WTC11 (cell line): ENCODE data around the gene MCF2L2. TPM values are rescaled to one million over a fixed set of nuclear protein-coding genes. Genes with fewer than 3 reads are reported as not detected.

ENCODE experiments used
- ATAC-seq: fragments of 200-7000 bp; cut with Tn5 transposase; 2 replicates; pipeline ENCODE4 v1.10.0; 2021; ENCODE audit warnings: mild to moderate bottlenecking, moderate library complexity
- CTCF ChIA-PET: fragments of 300-600 bp; sonication (Branson Sonifier 250); formaldehyde crosslinking; loops from one replicate; lab custom pipeline; 2021; ENCODE audit warnings: antibody characterized with exemption; lab: Charles Lee
- POLR2A ChIA-PET: fragments of 350-600 bp; sonication (Branson Sonifier 250); formaldehyde crosslinking; loops from one replicate; lab custom pipeline; 2021; ENCODE audit warnings: antibody characterized with exemption; lab: Charles Lee
- DNase-seq: peaks from one replicate; pipeline ENCODE4 v3.0.0; 2021; ENCODE audit warnings: low spot score
- H3K27ac Mint-ChIP-seq: 2 replicates; pipeline ENCODE4 v1.8.0; 2021; ENCODE audit warnings: mixed read lengths
- H3K27me3 Mint-ChIP-seq: 2 replicates; pipeline ENCODE4 v1.8.0; 2021; ENCODE audit warnings: low read depth, mild to moderate bottlenecking, moderate library complexity, mixed read lengths
- H3K36me3 Mint-ChIP-seq: 2 replicates; pipeline ENCODE4 v1.8.0; 2021; ENCODE audit warnings: mixed read lengths
- H3K4me1 Mint-ChIP-seq: 2 replicates; pipeline ENCODE4 v1.8.0; 2022; ENCODE audit warnings: mixed read lengths
- H3K4me3 Mint-ChIP-seq: 2 replicates; pipeline ENCODE4 v1.8.0; 2021; ENCODE audit warnings: mild to moderate bottlenecking, moderate library complexity, mixed read lengths
- H3K9me3 Mint-ChIP-seq: 2 replicates; pipeline ENCODE4 v1.8.0; 2021; ENCODE audit warnings: mixed read lengths
- AR ChIP-seq: fragments of 250-450 bp; sonication (Bioruptor Pico); IDR thresholded peaks from 2 replicates; pipeline ENCODE4 v1.9.0; 2021; ENCODE audit warnings: mild to moderate bottlenecking
- ATF3 ChIP-seq: sonication (generic); formaldehyde crosslinking; conservative IDR thresholded peaks from 2 replicates; pipeline ENCODE4 v1.8.1; 2022; ENCODE audit warnings: mild to moderate bottlenecking, missing genetic modification reagents
- ATF6 ChIP-seq: sonication (generic); formaldehyde crosslinking; IDR thresholded peaks from 2 replicates; pipeline ENCODE4 v1.8.1; 2023; ENCODE audit warnings: mild to moderate bottlenecking, missing genetic modification reagents
- CBFB ChIP-seq: sonication (generic); formaldehyde crosslinking; IDR thresholded peaks from 2 replicates; pipeline ENCODE4 v1.8.1; 2022; ENCODE audit warnings: mild to moderate bottlenecking, low read depth, missing genetic modification reagents
- EMX1 ChIP-seq: fragments of 250-450 bp; sonication (Bioruptor Pico); IDR thresholded peaks from 2 replicates; pipeline ENCODE4 v1.8.0; 2021; ENCODE audit warnings: mild to moderate bottlenecking
- ESRRA ChIP-seq: sonication (generic); formaldehyde crosslinking; IDR thresholded peaks from 2 replicates; pipeline ENCODE4 v1.8.1; 2022; ENCODE audit warnings: mild to moderate bottlenecking, missing genetic modification reagents, borderline replicate concordance
- GABPB1 ChIP-seq: sonication (generic); formaldehyde crosslinking; IDR thresholded peaks from 2 replicates; pipeline ENCODE4 v1.8.1; 2023; ENCODE audit warnings: mild to moderate bottlenecking, missing genetic modification reagents
- GRHL2 ChIP-seq: fragments of 250-450 bp; sonication (Bioruptor Pico); IDR thresholded peaks from 2 replicates; pipeline ENCODE4 v1.8.0; 2022; ENCODE audit warnings: mild to moderate bottlenecking, moderate library complexity; ENCODE audit not compliant: insufficient replicate concordance, severe bottlenecking
- HMGA2 ChIP-seq: fragments of 250-450 bp; sonication (Bioruptor Pico); IDR thresholded peaks from 2 replicates; pipeline ENCODE4 v1.4.0; 2021; ENCODE audit warnings: mild to moderate bottlenecking, moderate library complexity
- IRF2 ChIP-seq: sonication (generic); formaldehyde crosslinking; IDR thresholded peaks from 2 replicates; pipeline ENCODE4 v1.8.0; 2022; ENCODE audit warnings: low read depth, missing genetic modification reagents, borderline replicate concordance
- KAT7 ChIP-seq: sonication (generic); formaldehyde crosslinking; IDR thresholded peaks from 2 replicates; pipeline ENCODE4 v1.8.1; 2023; ENCODE audit warnings: missing genetic modification reagents, mild to moderate bottlenecking, borderline replicate concordance
- MLX ChIP-seq: sonication (generic); formaldehyde crosslinking; IDR thresholded peaks from 2 replicates; pipeline ENCODE4 v1.8.1; 2023; ENCODE audit warnings: mild to moderate bottlenecking, missing genetic modification reagents, moderate library complexity
- MXD4 ChIP-seq: fragments of 250-450 bp; sonication (Bioruptor Pico); IDR thresholded peaks from 2 replicates; pipeline ENCODE4 v1.8.0; 2021; ENCODE audit warnings: mild to moderate bottlenecking, moderate library complexity, borderline replicate concordance
- NR3C1 ChIP-seq: sonication (generic); formaldehyde crosslinking; conservative IDR thresholded peaks from 2 replicates; pipeline ENCODE4 v1.8.1; 2023; ENCODE audit warnings: low read depth, mild to moderate bottlenecking, missing genetic modification reagents
- RELA ChIP-seq: sonication (generic); formaldehyde crosslinking; IDR thresholded peaks from 2 replicates; pipeline ENCODE4 v1.8.1; 2022; ENCODE audit warnings: missing genetic modification reagents, mild to moderate bottlenecking, borderline replicate concordance
- TEAD4 ChIP-seq: sonication (generic); formaldehyde crosslinking; IDR thresholded peaks from 2 replicates; pipeline ENCODE4 v1.8.0; 2022; ENCODE audit warnings: mild to moderate bottlenecking, missing genetic modification reagents
- ZBTB43 ChIP-seq: sonication (generic); formaldehyde crosslinking; IDR thresholded peaks from 2 replicates; pipeline ENCODE4 v1.8.1; 2023; ENCODE audit warnings: mild to moderate bottlenecking, missing genetic modification reagents
- ZNF121 ChIP-seq: sonication (generic); formaldehyde crosslinking; IDR thresholded peaks from 2 replicates; pipeline ENCODE4 v1.8.0; 2023; ENCODE audit warnings: missing genetic modification reagents
- ZNF317 ChIP-seq: sonication (generic); formaldehyde crosslinking; IDR thresholded peaks from 2 replicates; pipeline ENCODE4 v1.8.1; 2023; ENCODE audit warnings: low read depth, mild to moderate bottlenecking, moderate library complexity, missing genetic modification reagents, borderline replicate concordance
- ZSCAN18 ChIP-seq: fragments of 250-450 bp; sonication (Bioruptor Pico); IDR thresholded peaks from 2 replicates; pipeline ENCODE4 v2.1.2; 2022; ENCODE audit warnings: mild to moderate bottlenecking, moderate library complexity
- total RNA-seq: library from RNA; stranded (reverse); gene quantifications from 3 replicates; pipeline ENCODE4 v1.2.3, GENCODE V29; 2021

MCF2L2 gene
- total RNA-seq, 1 experiment from 2014 or later: 7.5 TPM

GRCh38 chr3:183149915-183150750, 278.3 kb downstream of the MCF2L2 start:
- ATAC-seq: peak; percentile 18; the same call in 1 of the 2 replicates
- Mint-ChIP-seq H3K27me3 (no peaks in the 10 kb centered on the region), H3K27ac (no peak overlapping the region), H3K4me1 (peaks cover 10% of the 10 kb centered on the region; the same call in 1 of the 2 replicates), H3K4me3 (no peak overlapping the region), H3K9me3 (no peaks in the 10 kb centered on the region), H3K36me3 (no peaks in the 10 kb centered on the region)
- ChIA-PET CTCF (interaction anchor here (1.2 kb wide), 1 partner anchor 232 kb away, joined by 5 read pairs; no protein-coding TSS in a partner anchor), POLR2A (no interaction called here)
- TF ChIP-seq ZNF317 (CRISPR knock-in tag) (no peak), ZBTB43 (CRISPR knock-in tag) (no peak), ESRRA (CRISPR knock-in tag) (no peak)
- DNase-seq: no peak

GRCh38 chr3:183148056-183148455, 280.4 kb downstream of the MCF2L2 start:
- POLR2A ChIA-PET: no interaction called here
- no peaks in the 10 kb centered on the region for H3K9me3 Mint-ChIP-seq
- ATAC-seq: no peak
- CTCF ChIA-PET: interaction anchor here (1.5 kb wide), 1 partner anchor 33 kb away, joined by 3 read pairs; no protein-coding TSS in a partner anchor
- TF ChIP-seq ATF6 (CRISPR knock-in tag): no peak
- no peak for TF ChIP-seq AR (CRISPR knock-in tag)
- TF ChIP-seq ZNF317 (CRISPR knock-in tag): no peak
- TF ChIP-seq, all 79 proteins: peak for 0
- Mint-ChIP-seq H3K27ac (no peak overlapping the region), H3K36me3 (no peaks in the 10 kb centered on the region), H3K27me3 (no peaks in the 10 kb centered on the region), H3K4me1 (peaks cover 8% of the 10 kb centered on the region; the same call in 1 of the 2 replicates), H3K4me3 (no peak overlapping the region)
- no peak for DNase-seq

- Mint-ChIP-seq H3K36me3 (no peaks in the 10 kb centered on the region), H3K4me3 (no peak overlapping the region), H3K9me3 (no peaks in the 10 kb centered on the region), H3K27me3 (no peaks in the 10 kb centered on the region), H3K27ac (no peak overlapping the region), H3K4me1 (peaks cover 4% of the 10 kb centered on the region; the same call in 1 of the 2 replicates)
- ChIA-PET CTCF (interaction anchor here (0.6 kb wide), 1 partner anchor 31 kb away, joined by 3 read pairs; no protein-coding TSS in a partner anchor), POLR2A (no interaction called here)
- no peak for DNase-seq
- no peak for ATAC-seq
- TF ChIP-seq IRF2 (CRISPR knock-in tag) (no peak), ATF3 (CRISPR knock-in tag) (no peak), MXD4 (CRISPR knock-in tag) (no peak), ZNF121 (CRISPR knock-in tag) (no peak), CBFB (no peak), GRHL2 (CRISPR knock-in tag) (no peak), ZBTB43 (CRISPR knock-in tag) (no peak), ZSCAN18 (CRISPR knock-in tag) (no peak), RELA (CRISPR knock-in tag) (no peak), MLX (CRISPR knock-in tag) (no peak), NR3C1 (CRISPR knock-in tag) (no peak), TEAD4 (CRISPR knock-in tag) (no peak), HMGA2 (CRISPR knock-in tag) (no peak), KAT7 (CRISPR knock-in tag) (no peak), GABPB1 (CRISPR knock-in tag) (no peak), EMX1 (CRISPR knock-in tag) (no peak)
Observed at GRCh38 chr3:183144363-183144762, 284.1 kb downstream of the MCF2L2 start.
